Endothelial cell of umbilical vein (primary cell): Measurements from ENCODE around the gene ST6GAL1. TPM values are rescaled to one million over a fixed set of nuclear protein-coding genes. Genes with fewer than 3 reads are reported as not detected.

ENCODE experiments used
- BruUV-seq: library from RNA; stranded (reverse); fragments of 400-500 nt; replicated peaks from 2 replicates; lab custom pipeline; 2021; lab: Mats Ljungman, UMichigan
- CTCF ChIA-PET: fragments of 300-600, 350-600 bp; sonication (Branson Sonifier 250); formaldehyde crosslinking; loops from one replicate; lab custom pipeline; 2021; ENCODE audit warnings: antibody characterized with exemption, inconsistent platforms; lab: Charles Lee
- POLR2A ChIA-PET: fragments of 300-600, 350-600 bp; sonication (Branson Sonifier 250); formaldehyde crosslinking; loops from one replicate; lab custom pipeline; 2021; ENCODE audit warnings: antibody characterized with exemption, inconsistent platforms; lab: Charles Lee
- DNase-seq: peaks from one replicate; pipeline ENCODE4 v3.0.0-alpha.2; 2011; ENCODE audit warnings: low read depth, low spot score
- FAIRE-seq: peaks from 2 replicates; lab custom pipeline; 2011; peaks lifted over from hg19 to GRCh38; lab: Jason Lieb, UNC
- H2AFZ ChIP-seq: 2 replicates; pipeline ENCODE4 v1.6.0; 2012; ENCODE audit warnings: low read depth, low read length, control low read depth, inconsistent platforms
- H3K27ac ChIP-seq: 2 replicates; pipeline ENCODE4 v1.5.1; 2011; ENCODE audit warnings: low read depth, mild to moderate bottlenecking, control low read depth, low read length, moderate library complexity; ENCODE audit not compliant: insufficient read depth
- H3K27me3 ChIP-seq, 2 experiments: 2 replicates each; pipeline versions ENCODE4 v1.6.0 to v1.6.1; 2011; ENCODE audit warnings: low read length in 2 of 2, mixed read lengths in 1 of 2; ENCODE audit not compliant: control insufficient read depth in 2 of 2, insufficient read depth in 2 of 2
- H3K36me3 ChIP-seq, 2 experiments: 2 replicates in 1 of 2; 3 replicates in 1 of 2; pipeline ENCODE4 v1.5.1; 2011; ENCODE audit warnings: low read length in 2 of 2, mild to moderate bottlenecking in 1 of 2, moderate library complexity in 1 of 2; ENCODE audit not compliant: control insufficient read depth in 2 of 2, insufficient read depth in 2 of 2; ENCODE audit errors: extremely low read depth in 1 of 2
- H3K4me1 ChIP-seq: 3 replicates; pipeline ENCODE4 v1.5.1; 2011; ENCODE audit warnings: mild to moderate bottlenecking, low read length; ENCODE audit not compliant: control insufficient read depth, insufficient read depth; ENCODE audit errors: extremely low read depth
- H3K4me2 ChIP-seq: 2 replicates; pipeline ENCODE4 v1.6.1; 2011; ENCODE audit warnings: low read length, control low read depth, mixed read lengths; ENCODE audit not compliant: insufficient read depth
- H3K4me3 ChIP-seq, 3 experiments: fragments of 200-600 bp in 1 of 3; sonication (generic), shearing (Covaris generic) in 1 of 3; replicated peaks in 1 of 3; 2 replicates each; pipeline ENCODE4 v1.5.1; 2011 to 2016; ENCODE audit warnings: control low read depth in 3 of 3, low read length in 3 of 3, mild to moderate bottlenecking in 2 of 3, inconsistent platforms in 1 of 3, low read depth in 1 of 3, moderate library complexity in 1 of 3; ENCODE audit not compliant: insufficient read depth in 1 of 3
- H3K79me2 ChIP-seq: 2 replicates; pipeline ENCODE4 v1.6.0; 2012; ENCODE audit warnings: low read length, inconsistent platforms; ENCODE audit not compliant: control insufficient read depth, insufficient read depth
- H3K9ac ChIP-seq: replicated peaks from 2 replicates; pipeline ENCODE3; 2011; ENCODE audit warnings: low read length, control low read depth; ENCODE audit not compliant: insufficient read depth; ENCODE audit errors: extremely low read depth
- H3K9me1 ChIP-seq: replicated peaks from 3 replicates; pipeline ENCODE4 v1.6.0; 2011; ENCODE audit warnings: mild to moderate bottlenecking, low read length; ENCODE audit not compliant: control insufficient read depth, insufficient read depth; ENCODE audit errors: extremely low read depth
- H3K9me3 ChIP-seq: replicated peaks from 2 replicates; pipeline ENCODE4 v1.5.1; 2012; ENCODE audit warnings: low read length, inconsistent platforms; ENCODE audit not compliant: control insufficient read depth, insufficient read depth
- H4K20me1 ChIP-seq: replicated peaks from 2 replicates; pipeline ENCODE3; 2011; ENCODE audit warnings: mild to moderate bottlenecking, low read length; ENCODE audit not compliant: control insufficient read depth, insufficient read depth; ENCODE audit errors: extremely low read depth
- EZH2 ChIP-seq: IDR thresholded peaks from 2 replicates; pipeline ENCODE4 v1.6.1; 2012; ENCODE audit warnings: borderline replicate concordance, low read depth, mild to moderate bottlenecking, moderate library complexity, low read length, inconsistent platforms; ENCODE audit not compliant: severe bottlenecking
- FOS ChIP-seq: IDR thresholded peaks from 2 replicates; pipeline ENCODE4 v1.6.1; 2011; ENCODE audit warnings: mild to moderate bottlenecking, low read length, moderate library complexity, borderline replicate concordance; ENCODE audit not compliant: insufficient read depth
- GATA2 ChIP-seq: IDR thresholded peaks from 2 replicates; pipeline ENCODE4 v1.7.0; 2011; ENCODE audit warnings: low read depth, mild to moderate bottlenecking, moderate library complexity, mixed read lengths, low read length; ENCODE audit not compliant: insufficient read length, insufficient read depth
- JUN ChIP-seq: IDR thresholded peaks from 2 replicates; pipeline ENCODE4 v1.6.1; 2011; ENCODE audit warnings: borderline replicate concordance, low read depth; ENCODE audit not compliant: insufficient read length, insufficient read depth
- MAX ChIP-seq: IDR thresholded peaks from 2 replicates; pipeline ENCODE4 v1.6.1; 2011; ENCODE audit not compliant: insufficient read depth, insufficient read length
- MYC ChIP-seq: IDR thresholded peaks from one replicate; pipeline ENCODE4 v1.6.1; 2011; ENCODE audit warnings: mild to moderate bottlenecking, low read depth, low read length
- POLR2A ChIP-seq: IDR thresholded peaks from 2 replicates; pipeline ENCODE4 v1.6.1; 2012; ENCODE audit warnings: low read depth, mild to moderate bottlenecking, control low read depth, low read length
- POLR2AphosphoS5 ChIP-seq: IDR thresholded peaks from 2 replicates; pipeline ENCODE4 v1.6.1; 2012; ENCODE audit warnings: low read depth, mild to moderate bottlenecking, control low read depth, low read length, moderate library complexity; ENCODE audit not compliant: insufficient read depth
- dilution Hi-C: fragments of 300-500 bp; cut with MboI; formaldehyde crosslinking; loops from one replicate; pipeline ENCODE4 v1.15.0; 2019; ENCODE audit warnings: low sequenced_read_pairs; ENCODE audit not compliant: extremely low pct_ligation_motif_present
- intact Hi-C: fragments of 100-400 bp; cut with micrococcal nuclease; formaldehyde crosslinking; loops from one replicate; pipeline ENCODE4 v1.10.0; 2022
- polyA plus RNA-seq, 4 experiments: library from polyadenylated mRNA; depleted of rRNA in 3 of 4; stranded (reverse) in 3 of 4; unstranded in 1 of 4; fragments of >200 nt; gene quantifications; 2 replicates each; pipeline versions ENCODE4 v1.2.1 to v1.2.3, GENCODE V29; 2011 to 2012; ENCODE audit warnings: missing spikeins in 1 of 4
- total RNA-seq: library from RNA; stranded (reverse); gene quantifications from 2 replicates; pipeline ENCODE4 v1.2.3, GENCODE V29; 2021
- TF ChIP-seq, protein P1 (sequence below), 2 donors: IDR thresholded peaks; 1 replicate in 1 of 2; 2 replicates in 1 of 2; pipeline ENCODE4 v1.5.1; 2011; ENCODE audit warnings: low read length in 2 of 2, mild to moderate bottlenecking in 2 of 2, moderate library complexity in 2 of 2, control low read depth in 1 of 2, inconsistent platforms in 1 of 2, low read depth in 1 of 2; ENCODE audit not compliant: insufficient read depth in 1 of 2; ENCODE audit errors: extremely low read depth in 1 of 2

Gene ST6GAL1
- total and polyA plus RNA-seq, 2 donors (not counting 3 experiments of a cell fraction or from before 2014, with no cell fraction given) = 63.9 to 101 TPM

- intact Hi-C loops (no loop called here), dilution Hi-C loops (no loop called here)
- Histone ChIP-seq H3K9me1 (no peaks in the 10 kb centered on the region), H3K9ac (no peak overlapping the region), H2AFZ (no peak overlapping the region), H3K4me3 (no peak overlapping the region), H3K27ac (no peak overlapping the region), H3K4me1 (no peaks in the 10 kb centered on the region), H3K9me3 (no peaks in the 10 kb centered on the region), H3K36me3 (peaks cover 0 to 6% of the 10 kb centered on the region in 2 experiments), H4K20me1 (peaks cover 3% of the 10 kb centered on the region), H3K79me2 (peaks cover 3% of the 10 kb centered on the region), H3K4me2 (no peak overlapping the region), H3K27me3 (no peaks in the 10 kb centered on the region)
- FAIRE-seq = no peak
- ChIA-PET CTCF (interaction anchor here (1.1 to 1.3 kb wide), 2 partner anchors 12 to 178 kb away, joined by 3 read pairs; no protein-coding TSS in a partner anchor), POLR2A (no interaction called here)
- no peak for DNase-seq
- BruUV-seq = no TSS peak
- TF ChIP-seq FOS = no peak
- TF ChIP-seq MYC = no peak
- TF ChIP-seq, protein P1, sequence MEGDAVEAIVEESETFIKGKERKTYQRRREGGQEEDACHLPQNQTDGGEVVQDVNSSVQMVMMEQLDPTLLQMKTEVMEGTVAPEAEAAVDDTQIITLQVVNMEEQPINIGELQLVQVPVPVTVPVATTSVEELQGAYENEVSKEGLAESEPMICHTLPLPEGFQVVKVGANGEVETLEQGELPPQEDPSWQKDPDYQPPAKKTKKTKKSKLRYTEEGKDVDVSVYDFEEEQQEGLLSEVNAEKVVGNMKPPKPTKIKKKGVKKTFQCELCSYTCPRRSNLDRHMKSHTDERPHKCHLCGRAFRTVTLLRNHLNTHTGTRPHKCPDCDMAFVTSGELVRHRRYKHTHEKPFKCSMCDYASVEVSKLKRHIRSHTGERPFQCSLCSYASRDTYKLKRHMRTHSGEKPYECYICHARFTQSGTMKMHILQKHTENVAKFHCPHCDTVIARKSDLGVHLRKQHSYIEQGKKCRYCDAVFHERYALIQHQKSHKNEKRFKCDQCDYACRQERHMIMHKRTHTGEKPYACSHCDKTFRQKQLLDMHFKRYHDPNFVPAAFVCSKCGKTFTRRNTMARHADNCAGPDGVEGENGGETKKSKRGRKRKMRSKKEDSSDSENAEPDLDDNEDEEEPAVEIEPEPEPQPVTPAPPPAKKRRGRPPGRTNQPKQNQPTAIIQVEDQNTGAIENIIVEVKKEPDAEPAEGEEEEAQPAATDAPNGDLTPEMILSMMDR (IDR thresholded peaks at IDR 0.05; ENCODE audit: extremely low read depth in 1 of 2, insufficient read depth in 1 of 2, low read depth in 1 of 2, low read length in 2 of 2) = no peak
- TF ChIP-seq MAX = no peak
- TF ChIP-seq GATA2 = no peak
- no peak for TF ChIP-seq JUN
- no peak for TF ChIP-seq EZH2
- no peak for TF ChIP-seq POLR2AphosphoS5
- no peak for TF ChIP-seq POLR2A
Measured at GRCh38 chr3:187027531-187028278, 97.4 kb downstream of the ST6GAL1 start.
